HUDEP-2 (cell line): ENCODE measurements around the gene INPP5A.
"Not testable (repeated sequence)": the region's sequence is repeated elsewhere in the genome, so short reads cannot be mapped to it uniquely, and the experiment has no call there.

Experiments used
- DNase-seq, 76 experiments: peaks; one replicate each; lab custom pipeline; 2025; ENCODE audit not compliant: unreplicated experiment in 76 of 76; lab: John Stamatoyannopoulos, UW

INPP5A gene

GRCh38 chr10:132503581-132504421, 33.8 kb upstream of the INPP5A start:
- no peak for DNase-seq

GRCh38 chr10:132504501-132505272, 32.9 kb upstream of the INPP5A start:
- DNase-seq = no peak

- DNase-seq = not testable (repeated sequence)
Measured at GRCh38 chr10:132505546-132505945, 32.0 kb upstream of the INPP5A start.

GRCh38 chr10:132506711-132507408, 30.7 kb upstream of the INPP5A start:
- no peak for DNase-seq

GRCh38 chr10:132507409-132507955, 30.1 kb upstream of the INPP5A start:
- DNase-seq = no peak

GRCh38 chr10:132507956-132508490, 29.6 kb upstream of the INPP5A start:
- DNase-seq = no peak

GRCh38 chr10:132508581-132509443, 28.8 kb upstream of the INPP5A start:
- DNase-seq = no peak

- DNase-seq = no peak
Measured at GRCh38 chr10:132509506-132510173, 27.9 kb upstream of the INPP5A start.

- DNase-seq = no peak
Measured at GRCh38 chr10:132510174-132510611, 27.4 kb upstream of the INPP5A start.

- DNase-seq = no peak
Measured at GRCh38 chr10:132511121-132512051, 26.2 kb upstream of the INPP5A start.

- no peak for DNase-seq
Measured at GRCh38 chr10:132512052-132512442, 25.5 kb upstream of the INPP5A start.

- no peak for DNase-seq
Measured at GRCh38 chr10:132512693-132513345, 24.8 kb upstream of the INPP5A start.

GRCh38 chr10:132514821-132515520, 22.6 kb upstream of the INPP5A start:
- no peak for DNase-seq

GRCh38 chr10:132515811-132516726, 21.5 kb upstream of the INPP5A start:
- DNase-seq = no peak

GRCh38 chr10:132516771-132517725, 20.5 kb upstream of the INPP5A start:
- DNase-seq = no peak
